Measurements from ENCODE around the gene PEX1. TPM values are rescaled to one million over a fixed set of nuclear protein-coding genes. Genes with fewer than 3 reads are reported as not detected.

PEX1 gene
- polyA plus RNA-seq (2013, experiment 1 of 2): 6.2 TPM
- 6.8 TPM for polyA plus RNA-seq (2013, experiment 2 of 2)

- peak within 1 kb of the TSS; percentile 79 for H4K91ac ChIP-seq (ENCODE audit: low read length)
- peak within 1 kb of the TSS; percentile 94 for H4K8ac ChIP-seq (ENCODE audit: low read length)
- under 1% methylated on average over 74 of the region's 79 CpGs for WGBS
- no peaks in the 10 kb centered on the region for H3K9me3 ChIP-seq (ENCODE audit: control insufficient read depth, low read length)
- H2BK12ac ChIP-seq (ENCODE audit: low read length in 2 of 2): peak within 1 kb of the TSS in 1 of 2 experiments; percentile 47
- no peak within 1 kb of the TSS for H2BK15ac ChIP-seq (ENCODE audit: low read depth, poor library complexity, severe bottlenecking)
- H3K27ac ChIP-seq (ENCODE audit: low read length, poor library complexity, severe bottlenecking): peak within 1 kb of the TSS; percentile 84
- H3K9ac ChIP-seq (ENCODE audit: low read length): peak within 1 kb of the TSS; percentile 96
- DNase-seq: peak; percentile 100
- peak within 1 kb of the TSS; percentile 99 for H2AFZ ChIP-seq (ENCODE audit: low read depth, low read length)
- H3K4me1 ChIP-seq (ENCODE audit: control insufficient read depth, insufficient read depth, low read depth, low read length): peaks cover 2% of the 10 kb centered on the region
- H2BK5ac ChIP-seq (ENCODE audit: low read depth, low read length, poor library complexity, severe bottlenecking): peak within 1 kb of the TSS; percentile 53
- H3K4ac ChIP-seq (ENCODE audit: low read depth in 1 of 2, low read length in 2 of 2): peak within 1 kb of the TSS in 1 of 2 experiments; percentile 98
- H3K79me1 ChIP-seq (replicated peaks; ENCODE audit: low read length, poor library complexity, severe bottlenecking): peaks cover 30% of the 10 kb centered on the region
- peak within 1 kb of the TSS; percentile 41 for H2AK5ac ChIP-seq (ENCODE audit: low read length, severe bottlenecking)
- peaks cover 8 to 28% of the 10 kb centered on the region in 2 experiments for H3K36me3 ChIP-seq (ENCODE audit: control insufficient read depth in 1 of 2, insufficient read depth in 2 of 2, low read depth in 1 of 2, low read length in 2 of 2)
- peak within 1 kb of the TSS; percentile 83 to 96 for H3K18ac ChIP-seq (ENCODE audit: low read depth in 1 of 2, low read length in 2 of 2)
- H3K14ac ChIP-seq (ENCODE audit: low read length in 2 of 2): peak within 1 kb of the TSS in 1 of 2 experiments; percentile 91
- H3K23ac ChIP-seq (ENCODE audit: low read length in 2 of 2): peak within 1 kb of the TSS in 1 of 2 experiments; percentile 94
- H3K4me2 ChIP-seq (ENCODE audit: low read length, poor library complexity, severe bottlenecking): peak within 1 kb of the TSS; percentile 88
- no peaks in the 10 kb centered on the region for H3K27me3 ChIP-seq (ENCODE audit: control insufficient read depth in 1 of 2, insufficient read depth in 1 of 2, low read length in 2 of 2)
- H2BK120ac ChIP-seq (ENCODE audit: low read depth, low read length): peak within 1 kb of the TSS; percentile 27
- peak within 1 kb of the TSS; percentile 96 to 99 for H3K4me3 ChIP-seq (ENCODE audit: insufficient read depth in 1 of 2, low read depth in 1 of 2, low read length in 2 of 2)
Observed at GRCh38 chr7:92528188-92528957, at the start of gene PEX1, which contains the start of gene RBM48. TSS of gene PEX1 (minus strand) at chr7:92528520. CDS start at chr7:92528435, 85 bp downstream. TSS of gene RBM48 (plus strand) at chr7:92528795. CDS start at chr7:92528814, 19 bp downstream.

DNA sequence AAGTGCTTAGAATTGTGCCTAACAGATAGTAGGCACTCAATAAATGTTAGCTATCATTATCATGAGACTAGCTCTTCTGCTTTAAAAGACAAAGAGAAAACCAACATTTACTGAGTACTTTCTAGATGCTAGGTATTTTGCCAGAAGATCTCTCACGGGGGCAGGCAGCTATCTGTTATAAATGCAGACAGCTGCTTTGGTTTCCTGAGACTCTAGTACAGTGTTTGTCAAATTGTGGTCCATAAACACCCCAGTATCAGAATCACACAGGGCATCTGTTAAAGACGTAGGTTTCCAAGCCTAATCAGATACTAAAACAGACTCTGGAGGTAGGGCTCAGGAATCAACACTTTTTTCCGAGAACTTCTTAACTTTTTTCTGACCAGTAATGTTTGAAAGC is 48.0 kb upstream of the PEX1 start:
- DNase-seq: no peak
- H2BK5ac ChIP-seq (ENCODE audit: low read depth, low read length, poor library complexity, severe bottlenecking): no peak overlapping the region
- H3K4me2 ChIP-seq (ENCODE audit: low read length, poor library complexity, severe bottlenecking): no peak overlapping the region
- H2BK120ac ChIP-seq (ENCODE audit: low read depth, low read length): no peak overlapping the region
- no peak overlapping the region for H3K23ac ChIP-seq (ENCODE audit: low read length in 2 of 2)
- H3K4ac ChIP-seq (ENCODE audit: low read depth in 1 of 2, low read length in 2 of 2): no peak overlapping the region
- no peaks in the 10 kb centered on the region for H3K4me1 ChIP-seq (ENCODE audit: control insufficient read depth, insufficient read depth, low read depth, low read length)
- H3K4me3 ChIP-seq (ENCODE audit: insufficient read depth in 1 of 2, low read depth in 1 of 2, low read length in 2 of 2): no peak overlapping the region
- no peak overlapping the region for H2AK5ac ChIP-seq (ENCODE audit: low read length, severe bottlenecking)
- H2BK15ac ChIP-seq (ENCODE audit: low read depth, poor library complexity, severe bottlenecking): no peak overlapping the region
- no peak overlapping the region for H4K91ac ChIP-seq (ENCODE audit: low read length)
- no peak overlapping the region for H4K8ac ChIP-seq (ENCODE audit: low read length)
- H3K27ac ChIP-seq (ENCODE audit: low read length, poor library complexity, severe bottlenecking): no peak overlapping the region
- H3K27me3 ChIP-seq (ENCODE audit: control insufficient read depth in 1 of 2, insufficient read depth in 1 of 2, low read length in 2 of 2): no peaks in the 10 kb centered on the region
- H3K9ac ChIP-seq (ENCODE audit: low read length): no peak overlapping the region
- H3K9me3 ChIP-seq (ENCODE audit: control insufficient read depth, low read length): no peaks in the 10 kb centered on the region
- H3K36me3 ChIP-seq (ENCODE audit: control insufficient read depth in 1 of 2, insufficient read depth in 2 of 2, low read depth in 1 of 2, low read length in 2 of 2): peaks cover 9 to 91% of the 10 kb centered on the region in 2 experiments
- no peak overlapping the region for H2AFZ ChIP-seq (ENCODE audit: low read depth, low read length)
- 96% methylated on average over 3 of the region's 3 CpGs for WGBS
- no peak overlapping the region for H3K14ac ChIP-seq (ENCODE audit: low read length in 2 of 2)
- H3K79me1 ChIP-seq (replicated peaks; ENCODE audit: low read length, poor library complexity, severe bottlenecking): peaks cover 16% of the 10 kb centered on the region
- no peak overlapping the region for H3K18ac ChIP-seq (ENCODE audit: low read depth in 1 of 2, low read length in 2 of 2)
- no peak overlapping the region for H2BK12ac ChIP-seq (ENCODE audit: low read length in 2 of 2)

GRCh38 chr7:92569137-92569536 is 40.8 kb upstream of the PEX1 start:
- H4K8ac ChIP-seq (ENCODE audit: low read length): no peak overlapping the region
- H3K36me3 ChIP-seq (ENCODE audit: control insufficient read depth in 1 of 2, insufficient read depth in 2 of 2, low read depth in 1 of 2, low read length in 2 of 2): peaks cover 18 to 83% of the 10 kb centered on the region in 2 experiments
- no peak overlapping the region for H3K27ac ChIP-seq (ENCODE audit: low read length, poor library complexity, severe bottlenecking)
- WGBS: 94% methylated on average over 3 of the region's 4 CpGs
- H2AFZ ChIP-seq (ENCODE audit: low read depth, low read length): no peak overlapping the region
- no peaks in the 10 kb centered on the region for H3K4me1 ChIP-seq (ENCODE audit: control insufficient read depth, insufficient read depth, low read depth, low read length)
- H3K79me1 ChIP-seq (replicated peaks; ENCODE audit: low read length, poor library complexity, severe bottlenecking): peaks cover 12% of the 10 kb centered on the region
- H3K9ac ChIP-seq (ENCODE audit: low read length): no peak overlapping the region
- no peak overlapping the region for H2BK120ac ChIP-seq (ENCODE audit: low read depth, low read length)
- H3K4ac ChIP-seq (ENCODE audit: low read depth in 1 of 2, low read length in 2 of 2): no peak overlapping the region
- DNase-seq: no peak
- no peaks in the 10 kb centered on the region for H3K9me3 ChIP-seq (ENCODE audit: control insufficient read depth, low read length)
- H2BK12ac ChIP-seq (ENCODE audit: low read length in 2 of 2): no peak overlapping the region
- no peaks in the 10 kb centered on the region for H3K27me3 ChIP-seq (ENCODE audit: control insufficient read depth in 1 of 2, insufficient read depth in 1 of 2, low read length in 2 of 2)
- no peak overlapping the region for H4K91ac ChIP-seq (ENCODE audit: low read length)
- no peak overlapping the region for H3K14ac ChIP-seq (ENCODE audit: low read length in 2 of 2)
- no peak overlapping the region for H2BK15ac ChIP-seq (ENCODE audit: low read depth, poor library complexity, severe bottlenecking)
- no peak overlapping the region for H3K18ac ChIP-seq (ENCODE audit: low read depth in 1 of 2, low read length in 2 of 2)
- H3K4me3 ChIP-seq (ENCODE audit: insufficient read depth in 1 of 2, low read depth in 1 of 2, low read length in 2 of 2): no peak overlapping the region
- no peak overlapping the region for H2BK5ac ChIP-seq (ENCODE audit: low read depth, low read length, poor library complexity, severe bottlenecking)
- no peak overlapping the region for H3K4me2 ChIP-seq (ENCODE audit: low read length, poor library complexity, severe bottlenecking)
- H2AK5ac ChIP-seq (ENCODE audit: low read length, severe bottlenecking): no peak overlapping the region
- H3K23ac ChIP-seq (ENCODE audit: low read length in 2 of 2): no peak overlapping the region

DNA sequence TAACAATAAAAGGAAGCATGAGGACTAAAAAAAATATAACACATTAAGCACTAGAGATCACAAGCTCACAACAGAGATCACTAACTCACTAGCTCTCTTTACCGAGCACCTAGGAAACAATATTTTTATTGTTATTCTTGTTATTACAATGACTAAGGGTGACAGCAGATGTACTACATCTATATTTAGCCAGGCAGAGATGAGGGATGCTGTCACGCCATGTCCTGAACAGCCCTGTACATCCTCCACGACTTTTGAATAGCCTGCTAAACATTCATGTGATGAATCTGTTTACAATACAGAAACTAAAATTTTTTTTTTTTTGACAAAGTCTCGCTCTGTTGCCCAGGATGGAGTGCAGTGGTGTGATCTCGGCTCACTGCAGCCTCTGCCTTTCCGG is 39.1 kb upstream of the PEX1 start:
- Histone ChIP-seq H2AFZ (ENCODE audit: low read depth, low read length) (no peak overlapping the region), H4K91ac (ENCODE audit: low read length) (no peak overlapping the region), H2AK5ac (ENCODE audit: low read length, severe bottlenecking) (no peak overlapping the region), H2BK5ac (ENCODE audit: low read depth, low read length, poor library complexity, severe bottlenecking) (no peak overlapping the region), H2BK15ac (ENCODE audit: low read depth, poor library complexity, severe bottlenecking) (no peak overlapping the region), H3K4me3 (ENCODE audit: insufficient read depth in 1 of 2, low read depth in 1 of 2, low read length in 2 of 2) (no peak overlapping the region), H3K9ac (ENCODE audit: low read length) (no peak overlapping the region), H3K4me2 (ENCODE audit: low read length, poor library complexity, severe bottlenecking) (no peak overlapping the region), H4K8ac (ENCODE audit: low read length) (no peak overlapping the region), H3K18ac (ENCODE audit: low read depth in 1 of 2, low read length in 2 of 2) (no peak overlapping the region), H3K23ac (ENCODE audit: low read length in 2 of 2) (no peak overlapping the region), H3K79me1 (replicated peaks; ENCODE audit: low read length, poor library complexity, severe bottlenecking) (peaks cover 9% of the 10 kb centered on the region), H3K4me1 (ENCODE audit: control insufficient read depth, insufficient read depth, low read depth, low read length) (no peaks in the 10 kb centered on the region), H2BK12ac (ENCODE audit: low read length in 2 of 2) (no peak overlapping the region), H3K27me3 (ENCODE audit: control insufficient read depth in 1 of 2, insufficient read depth in 1 of 2, low read length in 2 of 2) (no peaks in the 10 kb centered on the region), H3K36me3 (ENCODE audit: control insufficient read depth in 1 of 2, insufficient read depth in 2 of 2, low read depth in 1 of 2, low read length in 2 of 2) (peaks cover 18 to 88% of the 10 kb centered on the region in 2 experiments), H3K4ac (ENCODE audit: low read depth in 1 of 2, low read length in 2 of 2) (no peak overlapping the region), H3K14ac (ENCODE audit: low read length in 2 of 2) (no peak overlapping the region), H2BK120ac (ENCODE audit: low read depth, low read length) (no peak overlapping the region), H3K9me3 (ENCODE audit: control insufficient read depth, low read length) (no peaks in the 10 kb centered on the region), H3K27ac (ENCODE audit: low read length, poor library complexity, severe bottlenecking) (no peak overlapping the region)
- DNase-seq: no peak
- WGBS: 92% methylated on average over 4 of the region's 6 CpGs

All from mesenchymal stem cell (in vitro differentiated cells and primary cell).